Neural cell (in vitro differentiated cells): ENCODE measurements around the gene COBL. TPM values are rescaled to one million over a fixed set of nuclear protein-coding genes. Genes with fewer than 3 reads are reported as not detected.

Experiments
- H2AFZ ChIP-seq: fragments of 200-600, 300-800 bp; sonication (generic), shearing (Covaris generic); 2 replicates; pipeline ENCODE4 v1.6.0; 2014; ENCODE audit warnings: low read depth, mild to moderate bottlenecking, antibody characterized with exemption, low read length, moderate library complexity
- H3F3A ChIP-seq: fragments of 200-600 bp; shearing (Covaris generic); 2 replicates; pipeline ENCODE4 v1.6.1; 2016; ENCODE audit warnings: mild to moderate bottlenecking, moderate library complexity, mixed read lengths, antibody characterized with exemption, low read length; ENCODE audit not compliant: insufficient read depth, poor library complexity, severe bottlenecking
- H3K27ac ChIP-seq: fragments of 200-600, 300-800 bp; sonication (generic), shearing (Covaris generic); 2 replicates; pipeline ENCODE4 v1.5.1; 2014; ENCODE audit warnings: mild to moderate bottlenecking, low read length, moderate library complexity
- H3K27me3 ChIP-seq: fragments of 300-800, 200-600 bp; sonication (generic), shearing (Covaris generic); 2 replicates; pipeline ENCODE4 v1.6.0; 2014; ENCODE audit warnings: mild to moderate bottlenecking, low read depth, low read length, moderate library complexity; ENCODE audit not compliant: insufficient read depth
- H3K36me3 ChIP-seq: fragments of 300-800, 200-600 bp; sonication (generic), shearing (Covaris generic); 2 replicates; pipeline ENCODE4 v1.5.1; 2014; ENCODE audit warnings: mild to moderate bottlenecking, antibody characterized with exemption, low read length, moderate library complexity; ENCODE audit not compliant: insufficient read depth
- H3K4me2 ChIP-seq: fragments of 300-800, 200-600 bp; sonication (generic), shearing (Covaris generic); 2 replicates; pipeline ENCODE4 v1.6.0; 2014; ENCODE audit warnings: mild to moderate bottlenecking, low read length
- H3K4me3 ChIP-seq: fragments of 300-800, 200-600 bp; sonication (generic), shearing (Covaris generic); 2 replicates; pipeline ENCODE4 v1.5.1; 2014; ENCODE audit warnings: mild to moderate bottlenecking, low read length, moderate library complexity
- H3K79me2 ChIP-seq: fragments of 200-600 bp; shearing (Covaris generic); replicated peaks from 2 replicates; pipeline ENCODE4 v1.6.0; 2014; ENCODE audit warnings: mild to moderate bottlenecking, low read length, moderate library complexity; ENCODE audit not compliant: insufficient read depth
- H3K9ac ChIP-seq: fragments of 300-800, 200-600 bp; sonication (generic), shearing (Covaris generic); 2 replicates; pipeline ENCODE4 v1.6.1; 2016; ENCODE audit warnings: mild to moderate bottlenecking, low read length, mixed read lengths
- H3K9me2 ChIP-seq: fragments of 200-600 bp; shearing (Covaris generic); 2 replicates; pipeline ENCODE4 v1.6.1; 2016; ENCODE audit warnings: mild to moderate bottlenecking, low read length, mixed read lengths; ENCODE audit not compliant: insufficient read depth
- H3K9me3 ChIP-seq: fragments of 200-600, 300-800 bp; sonication (generic), shearing (Covaris generic); 2 replicates; pipeline ENCODE4 v1.6.1; 2016; ENCODE audit warnings: mild to moderate bottlenecking, mixed run types, low read length, moderate library complexity, mixed read lengths
- H4K20me1 ChIP-seq: fragments of 200-600 bp; shearing (Covaris generic); 2 replicates; pipeline ENCODE4 v1.6.1; 2016; ENCODE audit warnings: mild to moderate bottlenecking, mixed run types; ENCODE audit not compliant: insufficient read depth
- CTCF ChIP-seq: fragments of 450-650 bp; IDR thresholded peaks from 2 replicates; pipeline ENCODE4 v1.5.1; 2014; ENCODE audit warnings: antibody characterized with exemption, mild to moderate bottlenecking, moderate library complexity; ENCODE audit not compliant: poor library complexity, severe bottlenecking
- EP300 ChIP-seq: fragments of 450-650 bp; conservative IDR thresholded peaks from 2 replicates; pipeline ENCODE4 v1.6.1; 2014; ENCODE audit warnings: antibody characterized with exemption, mild to moderate bottlenecking, moderate library complexity; ENCODE audit not compliant: poor library complexity, severe bottlenecking
- EZH2 ChIP-seq: fragments of 200-600, 300-800 bp; shearing (Covaris generic), sonication (generic); IDR thresholded peaks from 2 replicates; pipeline ENCODE4 v1.6.1; 2014; ENCODE audit warnings: antibody characterized with exemption, low read length, borderline replicate concordance, mild to moderate bottlenecking; ENCODE audit not compliant: insufficient read depth, poor library complexity, severe bottlenecking
- MXI1 ChIP-seq: fragments of 450-650 bp; conservative IDR thresholded peaks from 2 replicates; pipeline ENCODE4 v1.6.1; 2014; ENCODE audit warnings: antibody characterized with exemption, mild to moderate bottlenecking; ENCODE audit not compliant: poor library complexity, severe bottlenecking
- POLR2AphosphoS5 ChIP-seq: IDR thresholded peaks from 2 replicates; pipeline ENCODE4 v1.6.1; 2012
- RAD21 ChIP-seq: fragments of 450-650 bp; conservative IDR thresholded peaks from 2 replicates; pipeline ENCODE4 v1.6.1; 2014; ENCODE audit warnings: antibody characterized with exemption, mild to moderate bottlenecking, moderate library complexity
- REST ChIP-seq: IDR thresholded peaks from 2 replicates; pipeline ENCODE4 v1.6.1; 2012; ENCODE audit warnings: borderline replicate concordance
- SMC3 ChIP-seq: fragments of 450-650 bp; conservative IDR thresholded peaks from 2 replicates; pipeline ENCODE4 v1.6.1; 2014; ENCODE audit warnings: antibody characterized with exemption, mild to moderate bottlenecking, moderate library complexity; ENCODE audit not compliant: poor library complexity
- TAF1 ChIP-seq: IDR thresholded peaks from 2 replicates; pipeline ENCODE4 v1.6.1; 2012; ENCODE audit warnings: low read depth
- polyA plus RNA-seq: library from polyadenylated mRNA; depleted of rRNA; stranded (reverse); fragments of >200 nt; gene quantifications from 2 replicates; pipeline ENCODE4 v1.2.3, GENCODE V29; 2014

Gene COBL
- polyA plus RNA-seq, 1 donor from 2014 or later = 0.12 TPM

GRCh38 chr7:51060536-51060935, 256.1 kb downstream of the COBL start:
- H3K9me3 ChIP-seq = no peaks in the 10 kb centered on the region
- H3K4me3 ChIP-seq = no peak overlapping the region
- H3F3A ChIP-seq = no peaks in the 10 kb centered on the region
- no peak overlapping the region for H3K27ac ChIP-seq
- no peak overlapping the region for H3K9ac ChIP-seq
- no peak overlapping the region for H2AFZ ChIP-seq
- no peaks in the 10 kb centered on the region for H3K79me2 ChIP-seq
- H4K20me1 ChIP-seq = no peaks in the 10 kb centered on the region
- H3K9me2 ChIP-seq = no peaks in the 10 kb centered on the region
- no peaks in the 10 kb centered on the region for H3K36me3 ChIP-seq
- TF ChIP-seq EZH2 = no peak
- no peak for TF ChIP-seq SMC3
- TF ChIP-seq CTCF = no peak
- no peak for TF ChIP-seq POLR2AphosphoS5
- TF ChIP-seq TAF1 = no peak
- TF ChIP-seq REST = no peak
- no peak for TF ChIP-seq RAD21
- TF ChIP-seq MXI1 = no peak
- no peak overlapping the region for H3K4me2 ChIP-seq
- no peaks in the 10 kb centered on the region for H3K27me3 ChIP-seq

DNA sequence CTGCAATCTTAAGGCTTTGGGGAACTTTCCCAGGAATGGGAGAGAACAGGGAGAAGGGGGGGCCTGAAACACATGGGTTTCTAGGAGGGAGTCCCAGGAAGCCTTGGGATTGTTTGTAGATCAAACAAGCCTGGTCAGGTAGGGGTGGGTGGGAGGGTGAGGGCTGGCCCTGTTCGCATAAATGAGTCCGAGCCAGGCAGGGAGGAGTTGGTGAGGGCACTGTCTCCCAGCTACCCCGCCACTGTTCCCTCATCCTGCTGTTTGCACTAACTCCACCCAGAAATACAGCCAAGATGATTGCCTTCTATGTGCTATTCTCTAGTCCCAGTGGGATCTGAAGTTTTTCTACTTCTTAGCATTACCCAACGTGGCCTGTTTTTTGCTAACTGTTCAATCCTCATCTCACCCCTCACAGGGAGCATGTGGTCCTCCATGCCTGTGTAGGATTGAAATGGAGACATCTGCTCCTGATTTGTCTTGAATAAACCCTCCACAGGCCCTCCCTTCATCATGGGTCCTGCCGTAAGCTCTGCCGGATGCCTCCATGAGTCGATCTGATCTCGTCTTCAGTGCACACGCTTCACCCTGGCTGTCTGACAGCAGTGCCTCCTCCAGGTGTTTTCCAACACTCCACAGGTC, 257.0 kb downstream of the COBL start:
- H3K4me2 ChIP-seq = no peak overlapping the region
- no peaks in the 10 kb centered on the region for H3K79me2 ChIP-seq
- no peaks in the 10 kb centered on the region for H4K20me1 ChIP-seq
- no peaks in the 10 kb centered on the region for H3K36me3 ChIP-seq
- H3K9me2 ChIP-seq = no peaks in the 10 kb centered on the region
- no peaks in the 10 kb centered on the region for H3K27me3 ChIP-seq
- H3K9ac ChIP-seq = no peak overlapping the region
- TF ChIP-seq SMC3 = no peak
- TF ChIP-seq MXI1 = no peak
- no peak for TF ChIP-seq CTCF
- no peak for TF ChIP-seq REST
- TF ChIP-seq POLR2AphosphoS5 = no peak
- no peak for TF ChIP-seq EZH2
- TF ChIP-seq RAD21 = no peak
- TF ChIP-seq TAF1 = no peak
- no peak for TF ChIP-seq EP300
- H3K4me3 ChIP-seq = no peak overlapping the region
- H3F3A ChIP-seq = no peaks in the 10 kb centered on the region
- H2AFZ ChIP-seq = no peak overlapping the region
- H3K27ac ChIP-seq = no peak overlapping the region
- no peaks in the 10 kb centered on the region for H3K9me3 ChIP-seq
